K562 treated with DMSO at 1 percent for 4 hours (cell line): Measurements from ENCODE around the gene LHFPL5. TPM values are rescaled to one million over a fixed set of nuclear protein-coding genes. Genes with fewer than 3 reads are reported as not detected.

Source experiments
- total RNA-seq: library from RNA; unstranded; fragments of 300-600 nt; gene quantifications from 2 replicates; pipeline ENCODE4 v1.2.3, GENCODE V29; 2022; ENCODE audit not compliant: insufficient read depth

Gene LHFPL5
- total RNA-seq, result not detected in 2 replicates

GRCh38 chr6:35804996-35805736 lies at the start of gene LHFPL5:
Gene LHFPL5, plus strand, starts transcription at chr6:35805352. Its CDS starts 319 bp downstream, at chr6:35805671.

GRCh38 chr6:35776364-35777215 lies 28.6 kb upstream of the LHFPL5 start, which contains the start of gene CLPSL2:
Gene CLPSL2, plus strand, starts transcription at chr6:35776598. Its CDS starts 21 bp downstream, at chr6:35776619.

GRCh38 chr6:35780719-35781118 lies 24.4 kb upstream of the LHFPL5 start, which contains the start of gene CLPSL1:
Gene CLPSL1, plus strand, starts transcription at chr6:35781019. Its CDS starts 92 bp downstream, at chr6:35781111.

Other genes with a start within 250 kb of the LHFPL5 start
- gene FKBP5, start 116.4 kb upstream of the LHFPL5 start, total RNA-seq, result 31.4 and 37.9 TPM in 2 replicates
- gene ARMC12, start 68.3 kb upstream of the LHFPL5 start, total RNA-seq, result not detected in 2 replicates
- not detected in 2 replicates for gene CLPSL2, start 28.8 kb upstream of the LHFPL5 start, total RNA-seq
- gene CLPSL1, start 24.3 kb upstream of the LHFPL5 start, total RNA-seq, result not detected in 2 replicates
- not detected in 2 replicates for gene CLPS, start 8.0 kb upstream of the LHFPL5 start, total RNA-seq
- 32.5 and 44.1 TPM in 2 replicates for gene SRPK1, start 115.7 kb downstream of the LHFPL5 start, total RNA-seq
- gene SLC26A8, start 219.3 kb downstream of the LHFPL5 start, total RNA-seq, result not detected in 2 replicates
- 28.6 and 33.4 TPM in 2 replicates for gene MAPK14, start 222.5 kb downstream of the LHFPL5 start, total RNA-seq